ENCODE measurements around the gene NDUFS8.

Gene NDUFS8

GRCh38 chr11:68021167-68021787 is 9.2 kb upstream of the NDUFS8 start:
- peak; percentile 32 for TF ChIP-seq CTCF (IDR thresholded peaks at IDR 0.05; ENCODE audit: low read length, missing control alignments)
- no peak overlapping the region for H3K4me3 ChIP-seq (replicated peaks; ENCODE audit: low read depth, low read length)
- DNase-seq (ENCODE audit: low read depth), result no peak

- TF ChIP-seq CTCF (IDR thresholded peaks at IDR 0.05; ENCODE audit: low read length, missing control alignments), result no peak
- no peak for DNase-seq (ENCODE audit: low read depth)
- no peak overlapping the region for H3K4me3 ChIP-seq (replicated peaks; ENCODE audit: low read depth, low read length)
Measured at GRCh38 chr11:68022531-68022930, 8.0 kb upstream of the NDUFS8 start.

GRCh38 chr11:68024508-68024907 is 6.0 kb upstream of the NDUFS8 start:
- H3K4me3 ChIP-seq (replicated peaks; ENCODE audit: low read depth, low read length), result no peak overlapping the region
- TF ChIP-seq CTCF (IDR thresholded peaks at IDR 0.05; ENCODE audit: low read length, missing control alignments), result no peak
- DNase-seq (ENCODE audit: low read depth), result no peak

GRCh38 chr11:68025047-68025446 is 5.4 kb upstream of the NDUFS8 start:
- DNase-seq (ENCODE audit: low read depth), result no peak
- no peak overlapping the region for H3K4me3 ChIP-seq (replicated peaks; ENCODE audit: low read depth, low read length)
- TF ChIP-seq CTCF (IDR thresholded peaks at IDR 0.05; ENCODE audit: low read length, missing control alignments), result no peak

GRCh38 chr11:68026391-68027105 is 3.9 kb upstream of the NDUFS8 start:
- no peak for DNase-seq (ENCODE audit: low read depth)
- no peak for TF ChIP-seq CTCF (IDR thresholded peaks at IDR 0.05; ENCODE audit: low read length, missing control alignments)
- H3K4me3 ChIP-seq (replicated peaks; ENCODE audit: low read depth, low read length), result no peak overlapping the region

GRCh38 chr11:68027667-68028066 is 2.8 kb upstream of the NDUFS8 start:
- no peak overlapping the region for H3K4me3 ChIP-seq (replicated peaks; ENCODE audit: low read depth, low read length)
- no peak for DNase-seq (ENCODE audit: low read depth)
- no peak for TF ChIP-seq CTCF (IDR thresholded peaks at IDR 0.05; ENCODE audit: low read length, missing control alignments)
